GM08714 (cell line): Measurements from ENCODE around the gene TWNK.

Experiments used
- H3K4me3 ChIP-seq: fragments of 200-500 bp; sonication (Bioruptor generic); 2 replicates; pipeline ENCODE4 v1.5.1; 2014; ENCODE audit warnings: mild to moderate bottlenecking, low read length, inconsistent platforms
- ZNF274 ChIP-seq: IDR thresholded peaks from 2 replicates; pipeline ENCODE4 v1.6.1; 2012; ENCODE audit warnings: mild to moderate bottlenecking, low read depth, low read length

The TWNK gene

GRCh38 chr10:101018600-101019439 is 31.5 kb downstream of the TWNK start:
- no peak for TF ChIP-seq ZNF274
- no peak overlapping the region for H3K4me3 ChIP-seq

GRCh38 chr10:101019440-101019703 is 32.0 kb downstream of the TWNK start:
- no peak for TF ChIP-seq ZNF274
- no peak overlapping the region for H3K4me3 ChIP-seq

- TF ChIP-seq ZNF274, result no peak
- no peak overlapping the region for H3K4me3 ChIP-seq
Observed at GRCh38 chr10:101020427-101021075, 33.2 kb downstream of the TWNK start.

- TF ChIP-seq ZNF274, result no peak
- no peak overlapping the region for H3K4me3 ChIP-seq
Observed at GRCh38 chr10:101021239-101021638, 33.9 kb downstream of the TWNK start.

- H3K4me3 ChIP-seq, result no peak overlapping the region
Observed at GRCh38 chr10:101021692-101022251, 34.4 kb downstream of the TWNK start.

GRCh38 chr10:101022967-101023705 is 35.8 kb downstream of the TWNK start:
- H3K4me3 ChIP-seq, result no peak overlapping the region
- TF ChIP-seq ZNF274, result no peak

More at GRCh38 chr10:101021692-101022251, 34.4 kb downstream of the TWNK start:
- no peak for TF ChIP-seq ZNF274

- H3K4me3 ChIP-seq, result no peak overlapping the region
- TF ChIP-seq ZNF274, result no peak
Observed at GRCh38 chr10:101027106-101027720, 39.9 kb downstream of the TWNK start.

GRCh38 chr10:101028446-101029337 is 41.3 kb downstream of the TWNK start:
- no peak for TF ChIP-seq ZNF274
- no peak overlapping the region for H3K4me3 ChIP-seq

GRCh38 chr10:101029520-101030295 is 42.4 kb downstream of the TWNK start:
- TF ChIP-seq ZNF274, result no peak
- no peak overlapping the region for H3K4me3 ChIP-seq

GRCh38 chr10:101030496-101031127 is 43.3 kb downstream of the TWNK start:
- TF ChIP-seq ZNF274, result no peak
- H3K4me3 ChIP-seq, result peak overlapping the region; percentile 51; the same call in 1 of the 2 replicates

- TF ChIP-seq ZNF274, result no peak
- H3K4me3 ChIP-seq, result peak within 1 kb of the TSS; percentile 51; the same call in 1 of the 2 replicates
Observed at GRCh38 chr10:101031128-101031795, 43.9 kb downstream of the TWNK start, which contains the start of the genes PDZD7 and SFXN3. Gene PDZD7, minus strand, starts transcription at chr10:101031129. Its CDS starts 910 bp downstream, at chr10:101030219. Gene SFXN3, plus strand, starts transcription at chr10:101031234. Its CDS starts 3,461 bp downstream, at chr10:101034695.
